GM21528 (cell line): ENCODE data around the gene FSTL4.

ENCODE experiments used
- ATAC-seq: cut with Tn5 transposase; IDR thresholded peaks from one replicate; pipeline ENCODE4 v1.9.1; 2021; ENCODE audit warnings: mild to moderate bottlenecking, moderate library complexity; ENCODE audit not compliant: unreplicated experiment, low FRiP score

The FSTL4 gene

GRCh38 chr5:133240425-133241091, 371.8 kb downstream of the FSTL4 start:
- ATAC-seq, result no peak

- ATAC-seq, result no peak
Observed at GRCh38 chr5:133238426-133239205, 373.7 kb downstream of the FSTL4 start.

GRCh38 chr5:133236976-133237375, 375.4 kb downstream of the FSTL4 start:
- ATAC-seq, result no peak

GRCh38 chr5:133236541-133236951, 375.8 kb downstream of the FSTL4 start:
- no peak for ATAC-seq

- ATAC-seq, result no peak
Observed at GRCh38 chr5:133235696-133236426, 376.5 kb downstream of the FSTL4 start.

GRCh38 chr5:133234911-133235310, 377.4 kb downstream of the FSTL4 start:
- ATAC-seq, result no peak

- no peak for ATAC-seq
Observed at GRCh38 chr5:133234273-133234672, 378.1 kb downstream of the FSTL4 start.

- no peak for ATAC-seq
Observed at GRCh38 chr5:133233616-133234015, 378.7 kb downstream of the FSTL4 start.

- ATAC-seq, result no peak
Observed at GRCh38 chr5:133232911-133233310, 379.4 kb downstream of the FSTL4 start.

- ATAC-seq, result no peak
Observed at GRCh38 chr5:133232435-133232834, 379.9 kb downstream of the FSTL4 start.

GRCh38 chr5:133232011-133232410, 380.3 kb downstream of the FSTL4 start:
- no peak for ATAC-seq

- no peak for ATAC-seq
Observed at GRCh38 chr5:133230823-133231578, 381.3 kb downstream of the FSTL4 start.

- ATAC-seq, result no peak
Observed at GRCh38 chr5:133229931-133230664, 382.2 kb downstream of the FSTL4 start.

- no peak for ATAC-seq
Observed at GRCh38 chr5:133228316-133228715, 384.0 kb downstream of the FSTL4 start.

- no peak for ATAC-seq
Observed at GRCh38 chr5:133227897-133228296, 384.4 kb downstream of the FSTL4 start.

- no peak for ATAC-seq
Observed at GRCh38 chr5:133227082-133227481, 385.3 kb downstream of the FSTL4 start.

GRCh38 chr5:133226186-133226585, 386.2 kb downstream of the FSTL4 start:
- ATAC-seq, result no peak

- ATAC-seq, result no peak
Observed at GRCh38 chr5:133225671-133226152, 386.6 kb downstream of the FSTL4 start.

GRCh38 chr5:133222979-133223378, 389.4 kb downstream of the FSTL4 start:
- ATAC-seq, result no peak

GRCh38 chr5:133222521-133222920, 389.8 kb downstream of the FSTL4 start:
- no peak for ATAC-seq
